Stimulated activated CD4-positive, alpha-beta T cell treated with anti-CD3 and anti-CD28 coated beads, Interleukin-1b, Interleukin-23, amount 100 ng/mL, for 24 hours (primary cell): ENCODE results near the gene MUS81.

ENCODE experiments used
- DNase-seq, 4 experiments: peaks; one replicate each; pipeline ENCODE4 v3.0.0-alpha.2; 2020; ENCODE audit warnings: low read depth in 4 of 4, low spot score in 1 of 4

MUS81 gene

GRCh38 chr11:65872586-65873317 is 12.5 kb downstream of the MUS81 start, which contains the start of gene EFEMP2:
EFEMP2 (minus strand) TSS chr11:65872800; CDS start chr11:65872354, 446 bp downstream.
- DNase-seq: no peak

GRCh38 chr11:65873318-65874156 is 13.3 kb downstream of the MUS81 start:
- DNase-seq: peak; percentile 91 to 97 (median 94)

- DNase-seq: no peak
Observed at GRCh38 chr11:65879617-65880016, 19.4 kb downstream of the MUS81 start, which contains the start of gene CTSW. CTSW (plus strand) TSS chr11:65879837; CDS start chr11:65879855, 18 bp downstream.

GRCh38 chr11:65880027-65880426 is 19.8 kb downstream of the MUS81 start:
- DNase-seq: no peak

- no peak for DNase-seq
Observed at GRCh38 chr11:65880844-65881421, 20.7 kb downstream of the MUS81 start.

- DNase-seq: no peak
Observed at GRCh38 chr11:65882120-65883057, 22.2 kb downstream of the MUS81 start.

- DNase-seq: no peak
Observed at GRCh38 chr11:65883058-65883761, 23.0 kb downstream of the MUS81 start.

GRCh38 chr11:65883786-65884715 is 23.8 kb downstream of the MUS81 start:
- DNase-seq: no peak

- peak in 3 of 4 experiments; percentile 64 to 70 (median 67) for DNase-seq
Observed at GRCh38 chr11:65884716-65885092, 24.5 kb downstream of the MUS81 start.

GRCh38 chr11:65885231-65885630 is 25.0 kb downstream of the MUS81 start:
- DNase-seq: no peak

- no peak for DNase-seq
Observed at GRCh38 chr11:65885808-65886536, 25.7 kb downstream of the MUS81 start.

GRCh38 chr11:65886826-65887722 is 26.8 kb downstream of the MUS81 start:
- DNase-seq: no peak

GRCh38 chr11:65887723-65888162 is 27.5 kb downstream of the MUS81 start:
- DNase-seq: no peak

- DNase-seq: peak; percentile 88 to 97 (median 94)
Observed at GRCh38 chr11:65888163-65888814, 28.1 kb downstream of the MUS81 start, which contains the start of gene FIBP. FIBP (minus strand) TSS chr11:65888471; CDS start chr11:65888418, 53 bp downstream.

GRCh38 chr11:65890324-65891218 is 30.3 kb downstream of the MUS81 start, which contains the start of gene CCDC85B:
CCDC85B (plus strand) TSS chr11:65890673; CDS start chr11:65890784, 111 bp downstream.
- peak; percentile 94 to 99 (median 96) for DNase-seq
